GM12865 (cell line): ENCODE data around the gene ZNF664.

ENCODE experiments used
- DNase-seq: peaks from one replicate; pipeline ENCODE4 v3.0.0; 2010; ENCODE audit warnings: low read depth
- H3K4me3 ChIP-seq: 2 replicates; pipeline ENCODE4 v1.5.1; 2011; ENCODE audit warnings: mild to moderate bottlenecking, low read depth, low read length, control low read depth
- TF ChIP-seq, protein P1 (sequence below): IDR thresholded peaks from 2 replicates; pipeline ENCODE4 v1.5.1; 2011; ENCODE audit warnings: low read length, control low read depth, low read depth, inconsistent platforms; ENCODE audit not compliant: insufficient read depth; ENCODE audit errors: missing control alignments

The ZNF664 gene

GRCh38 chr12:123966596-123966995, 6.4 kb upstream of the ZNF664 start:
- no peak for DNase-seq
- no peak overlapping the region for H3K4me3 ChIP-seq
- TF ChIP-seq, protein P1, sequence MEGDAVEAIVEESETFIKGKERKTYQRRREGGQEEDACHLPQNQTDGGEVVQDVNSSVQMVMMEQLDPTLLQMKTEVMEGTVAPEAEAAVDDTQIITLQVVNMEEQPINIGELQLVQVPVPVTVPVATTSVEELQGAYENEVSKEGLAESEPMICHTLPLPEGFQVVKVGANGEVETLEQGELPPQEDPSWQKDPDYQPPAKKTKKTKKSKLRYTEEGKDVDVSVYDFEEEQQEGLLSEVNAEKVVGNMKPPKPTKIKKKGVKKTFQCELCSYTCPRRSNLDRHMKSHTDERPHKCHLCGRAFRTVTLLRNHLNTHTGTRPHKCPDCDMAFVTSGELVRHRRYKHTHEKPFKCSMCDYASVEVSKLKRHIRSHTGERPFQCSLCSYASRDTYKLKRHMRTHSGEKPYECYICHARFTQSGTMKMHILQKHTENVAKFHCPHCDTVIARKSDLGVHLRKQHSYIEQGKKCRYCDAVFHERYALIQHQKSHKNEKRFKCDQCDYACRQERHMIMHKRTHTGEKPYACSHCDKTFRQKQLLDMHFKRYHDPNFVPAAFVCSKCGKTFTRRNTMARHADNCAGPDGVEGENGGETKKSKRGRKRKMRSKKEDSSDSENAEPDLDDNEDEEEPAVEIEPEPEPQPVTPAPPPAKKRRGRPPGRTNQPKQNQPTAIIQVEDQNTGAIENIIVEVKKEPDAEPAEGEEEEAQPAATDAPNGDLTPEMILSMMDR, result no peak

DNA sequence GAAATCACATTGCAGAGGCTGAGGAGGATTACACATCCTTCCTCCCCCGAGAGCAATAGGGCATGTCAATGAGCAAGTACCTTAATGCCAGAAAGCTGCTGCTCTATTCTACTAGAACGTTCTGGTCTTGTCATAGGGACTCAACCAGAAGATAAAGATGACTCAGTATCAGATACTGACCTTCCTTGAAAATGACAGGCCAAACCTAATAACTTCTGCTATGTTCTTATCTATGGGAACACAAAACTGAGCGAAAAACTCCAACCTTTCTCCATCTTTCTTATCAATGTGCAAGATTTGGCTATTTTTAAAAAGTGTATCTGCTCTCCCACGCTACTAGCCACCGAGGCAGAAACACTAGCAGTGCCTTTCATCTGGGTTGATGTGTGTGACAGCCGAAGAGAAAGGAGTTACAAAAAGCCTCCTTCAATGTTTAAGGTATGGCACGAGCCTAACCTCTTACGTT, 5.9 kb upstream of the ZNF664 start:
- H3K4me3 ChIP-seq, result no peak overlapping the region
- no peak for DNase-seq
- TF ChIP-seq, protein P1, result no peak

DNA sequence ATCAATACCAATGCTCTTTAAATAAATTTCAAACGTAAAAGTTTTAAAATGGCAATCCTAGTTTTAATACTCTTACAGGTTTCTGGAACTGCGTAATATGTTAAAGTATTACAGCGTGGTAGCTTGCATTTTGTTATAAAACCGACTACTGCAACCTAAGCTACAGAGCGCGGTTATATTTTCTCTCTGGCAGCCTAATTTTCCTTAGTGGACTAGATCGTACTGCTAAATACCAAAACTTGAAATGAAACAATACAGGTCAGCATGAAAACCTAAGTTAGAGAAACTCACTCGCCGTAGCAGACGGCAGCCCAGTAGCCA, 1.6 kb upstream of the ZNF664 start:
- peak overlapping the region; percentile 64 for H3K4me3 ChIP-seq
- no peak for DNase-seq
- TF ChIP-seq, protein P1, result no peak

DNA sequence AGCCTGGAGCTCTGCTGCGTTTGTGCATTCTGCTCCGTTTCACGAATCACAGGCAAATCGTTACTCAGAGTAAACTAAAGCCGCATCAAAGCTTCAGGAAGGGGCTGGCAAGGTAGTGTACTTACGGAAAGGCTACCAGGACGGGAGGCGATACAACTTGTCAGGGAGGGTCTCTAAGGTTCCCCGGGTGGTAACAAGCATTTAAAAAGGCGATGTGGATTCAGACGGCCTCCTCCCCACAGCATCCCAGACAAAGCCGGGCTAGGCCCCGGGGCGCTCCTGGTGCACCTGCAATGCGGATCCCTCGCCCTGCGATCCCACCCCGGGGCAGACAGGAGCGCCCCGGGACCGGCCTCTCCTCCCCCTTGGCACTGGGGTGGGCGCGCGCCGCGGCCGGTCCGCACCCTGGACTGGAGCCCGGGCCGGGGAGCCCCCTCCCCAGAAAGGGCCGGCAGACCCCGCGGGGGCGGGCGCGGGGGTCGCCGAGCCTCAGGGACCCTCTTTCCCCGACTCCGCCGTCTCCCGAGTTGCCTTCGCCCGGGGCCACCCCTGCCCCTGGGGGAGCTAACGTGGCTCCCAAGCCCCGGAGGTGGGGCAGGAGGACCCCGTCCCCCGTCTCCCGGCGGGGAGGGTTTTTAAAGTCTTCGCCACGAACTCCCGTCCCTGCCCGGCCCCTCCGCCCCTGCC, 1.1 kb upstream of the ZNF664 start:
- TF ChIP-seq, protein P1, result no peak
- H3K4me3 ChIP-seq, result peak overlapping the region; percentile 64
- DNase-seq, result peak; percentile 40

DNA sequence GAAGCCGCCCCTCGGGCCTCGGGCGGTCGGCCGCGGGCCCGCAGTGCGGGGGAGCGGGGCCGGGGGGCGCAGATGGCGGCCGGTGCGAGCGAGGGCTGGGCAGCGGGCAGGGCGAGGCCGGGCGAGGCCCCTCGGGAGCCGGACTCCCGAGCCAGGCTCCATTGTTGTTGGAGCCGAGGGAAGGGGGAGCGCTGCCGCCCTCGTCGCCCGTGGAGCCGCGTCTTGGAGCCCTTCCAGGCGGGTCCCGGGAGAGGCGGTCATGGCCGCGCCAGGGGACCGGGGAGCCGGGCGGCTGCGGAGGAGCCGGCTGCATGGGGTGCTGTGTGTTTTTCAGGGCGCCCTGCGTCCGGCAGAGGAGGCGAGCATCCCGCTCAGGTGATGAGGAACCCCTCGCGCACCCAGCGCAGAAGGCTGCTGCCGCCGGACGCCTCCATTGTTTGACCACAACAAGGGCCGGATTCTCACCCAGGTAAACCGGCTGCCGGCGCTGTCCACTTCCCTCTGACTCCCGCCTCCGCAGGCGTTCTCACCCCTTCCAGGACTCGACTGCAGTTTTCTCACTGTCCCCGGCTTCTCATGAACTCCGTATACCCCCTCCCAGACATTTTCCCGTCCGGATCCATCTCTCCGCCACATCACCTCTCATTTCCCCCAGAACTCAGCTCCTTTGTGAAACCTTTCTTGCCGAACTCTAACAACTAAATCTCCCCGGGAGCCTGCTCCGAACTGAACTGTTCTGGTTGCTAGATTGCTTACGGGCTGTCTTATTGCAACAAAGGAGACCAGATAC, 732 bp downstream of the ZNF664 start:
- peak overlapping the region; percentile 69 for H3K4me3 ChIP-seq
- peak; percentile 51 for DNase-seq
- TF ChIP-seq, protein P1, result no peak

GRCh38 chr12:123976227-123976826, 3.3 kb downstream of the ZNF664 start:
- TF ChIP-seq, protein P1, result no peak
- DNase-seq, result no peak
- no peak overlapping the region for H3K4me3 ChIP-seq

DNA sequence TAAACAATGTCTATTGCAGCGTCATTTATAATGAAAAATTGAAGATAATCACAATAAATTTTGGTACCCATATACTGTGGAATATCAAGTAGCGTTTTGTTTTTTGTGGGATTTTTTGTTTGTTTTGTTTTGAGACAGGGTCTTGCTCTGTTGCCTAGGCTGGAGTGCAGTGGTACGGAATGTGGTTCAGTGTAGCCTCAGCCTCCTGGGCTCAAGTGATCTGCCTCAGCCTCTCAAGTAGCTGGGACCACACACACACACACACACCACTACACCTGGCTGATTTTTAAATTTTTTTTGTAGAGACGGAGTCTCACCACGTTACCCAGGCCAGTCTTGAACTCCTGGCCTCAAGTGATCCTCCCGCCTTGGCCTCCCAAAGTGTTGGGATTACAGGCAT, 6.6 kb downstream of the ZNF664 start:
- H3K4me3 ChIP-seq, result no peak overlapping the region
- TF ChIP-seq, protein P1, result no peak
- no peak for DNase-seq
